HG02588 (cell line): ENCODE results near the gene SNRPA.
"Not testable (repeated sequence)": the region's sequence is repeated elsewhere in the genome, so short reads cannot be mapped to it uniquely, and the experiment has no call there.

Experiments
- ATAC-seq: cut with Tn5 transposase; IDR thresholded peaks from one replicate; pipeline ENCODE4 v1.9.1; 2021; ENCODE audit warnings: mild to moderate bottlenecking, moderate library complexity; ENCODE audit not compliant: unreplicated experiment

SNRPA gene

DNA sequence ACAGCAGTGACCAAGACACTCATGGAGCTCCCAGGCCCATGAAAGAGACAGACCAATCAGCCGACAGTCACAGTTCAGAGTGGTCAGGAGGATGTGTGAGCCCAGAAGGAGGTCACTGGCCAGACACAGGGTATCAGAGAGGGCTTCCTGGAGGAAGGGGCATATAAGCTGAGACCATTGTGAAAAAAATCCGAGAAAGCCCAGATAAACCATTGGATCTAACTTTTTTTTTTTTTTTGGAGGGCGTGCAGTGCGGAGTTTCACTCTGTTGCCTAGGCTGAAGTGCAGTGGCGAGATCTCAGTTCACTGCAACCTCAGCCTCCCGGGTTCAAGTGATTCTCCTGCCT, 29.9 kb upstream of the SNRPA start:
- no peak for ATAC-seq

DNA sequence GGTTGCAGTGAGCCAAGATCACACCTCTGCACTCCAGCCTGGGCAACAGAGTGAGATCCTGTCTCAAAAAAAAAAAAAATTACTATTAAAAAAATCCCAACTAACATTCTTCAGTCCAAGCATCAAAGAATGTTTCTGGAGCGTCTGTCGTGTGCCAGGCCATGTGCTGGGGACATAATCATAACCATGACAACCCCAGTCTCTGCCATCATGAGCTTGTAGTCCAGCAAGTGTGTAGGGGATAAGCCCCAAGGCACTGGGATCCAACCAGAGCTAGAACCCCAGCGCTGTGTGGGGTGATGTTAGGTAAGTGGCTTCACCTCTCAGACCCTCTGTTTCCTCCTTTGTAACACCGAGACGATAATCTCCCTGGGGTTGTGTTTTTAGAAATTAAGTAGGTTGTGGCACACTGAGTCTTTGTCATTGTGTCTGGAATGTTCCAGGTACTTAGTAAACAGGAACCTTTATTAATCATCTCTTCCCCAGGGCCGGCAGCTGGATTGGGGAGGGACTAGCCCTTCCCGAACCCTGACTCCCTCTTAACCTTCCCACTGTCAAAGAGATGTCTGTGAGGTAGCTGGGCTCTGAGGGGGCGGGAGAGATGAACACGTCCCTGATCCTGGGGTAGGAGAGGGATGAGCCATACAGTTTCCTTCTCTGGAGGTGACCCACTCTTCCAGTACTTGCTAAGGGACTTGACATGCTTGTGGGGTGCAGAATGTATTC, 28.9 kb upstream of the SNRPA start:
- ATAC-seq, result no peak

DNA sequence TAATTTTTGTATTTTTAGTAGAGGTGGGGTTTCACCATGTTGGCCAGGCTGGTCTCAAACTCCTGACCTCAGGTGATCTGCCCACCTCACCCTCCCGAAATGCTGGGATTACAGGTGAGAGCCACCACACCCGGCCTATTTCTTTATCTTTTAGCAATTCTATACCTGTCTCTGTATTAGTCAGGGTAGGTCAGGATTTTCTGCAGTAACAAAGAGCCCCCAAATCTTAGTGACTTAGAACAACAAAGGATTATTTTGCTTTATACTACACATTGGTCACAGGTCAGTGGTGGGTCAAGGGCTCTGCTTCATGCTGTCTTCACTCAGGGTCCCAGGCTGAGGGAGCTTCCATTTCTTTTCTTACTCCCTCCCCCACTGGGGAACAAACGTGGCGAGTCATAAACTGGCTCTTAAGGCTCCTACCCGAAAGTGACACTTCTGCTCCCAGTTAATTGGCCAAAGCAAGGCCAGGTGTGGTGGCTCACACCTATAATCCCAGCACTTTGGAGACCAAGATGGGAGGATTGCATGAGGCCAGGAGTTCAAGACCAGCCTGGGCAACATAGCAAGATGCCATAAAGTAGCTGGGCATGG, 27.2 kb upstream of the SNRPA start:
- no peak for ATAC-seq

DNA sequence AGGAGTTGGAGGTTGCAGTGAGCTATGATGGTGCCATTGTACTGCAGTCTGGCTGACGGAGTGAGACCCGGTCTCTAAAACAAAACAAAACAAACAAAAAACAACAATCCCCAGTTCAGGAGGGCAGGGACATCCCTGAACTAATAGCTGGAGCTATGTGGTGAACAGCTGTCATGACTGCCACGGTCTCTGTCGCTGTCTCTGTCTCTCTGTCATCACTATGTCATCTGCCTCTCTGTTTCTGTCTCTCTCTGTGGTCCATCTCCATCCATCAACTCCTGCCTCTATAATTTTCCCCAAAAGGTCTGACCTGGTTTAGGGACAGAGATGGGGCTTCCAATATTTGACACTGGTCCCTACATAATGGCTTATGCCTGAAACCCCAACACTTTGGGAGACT, 26.7 kb upstream of the SNRPA start:
- no peak for ATAC-seq

DNA sequence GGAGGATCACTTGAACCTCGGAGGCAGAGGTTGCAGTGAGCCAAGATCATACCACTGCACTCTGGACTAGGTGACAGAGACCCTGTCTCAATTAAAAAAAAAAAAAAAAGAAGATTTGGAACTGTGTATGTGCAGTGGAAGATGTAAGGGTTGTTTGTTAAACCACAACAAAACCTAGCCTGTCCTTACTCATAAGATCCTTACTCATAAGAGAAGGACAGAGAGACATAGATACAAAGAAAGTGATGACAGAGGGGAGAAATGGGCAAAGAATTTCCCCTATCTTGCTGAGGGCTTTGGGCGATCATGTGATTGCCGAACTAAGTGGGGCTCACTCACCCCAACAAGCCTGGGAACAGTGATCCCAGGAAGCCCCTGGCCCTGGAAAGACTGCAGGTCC, 26.1 kb upstream of the SNRPA start:
- no peak for ATAC-seq

DNA sequence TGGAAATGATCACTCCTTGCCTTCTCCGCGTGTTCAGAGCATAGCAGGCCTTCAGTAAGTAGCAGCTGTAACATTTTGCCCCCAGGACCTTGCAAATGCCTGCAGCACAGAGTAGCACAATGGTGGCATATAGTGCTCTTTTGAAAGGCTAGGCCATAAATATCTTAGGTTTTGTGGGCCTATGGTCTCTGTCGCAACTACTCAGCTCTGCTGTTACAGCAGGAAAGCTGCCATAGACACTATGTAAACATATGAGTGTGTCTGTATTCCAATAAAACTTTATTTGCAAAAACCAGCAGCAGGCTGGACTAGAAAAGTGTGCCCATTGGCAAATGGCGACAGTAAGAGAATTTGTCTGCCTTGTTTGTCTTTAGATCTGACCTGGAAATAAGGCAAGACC, 24.7 kb upstream of the SNRPA start:
- ATAC-seq, result no peak

DNA sequence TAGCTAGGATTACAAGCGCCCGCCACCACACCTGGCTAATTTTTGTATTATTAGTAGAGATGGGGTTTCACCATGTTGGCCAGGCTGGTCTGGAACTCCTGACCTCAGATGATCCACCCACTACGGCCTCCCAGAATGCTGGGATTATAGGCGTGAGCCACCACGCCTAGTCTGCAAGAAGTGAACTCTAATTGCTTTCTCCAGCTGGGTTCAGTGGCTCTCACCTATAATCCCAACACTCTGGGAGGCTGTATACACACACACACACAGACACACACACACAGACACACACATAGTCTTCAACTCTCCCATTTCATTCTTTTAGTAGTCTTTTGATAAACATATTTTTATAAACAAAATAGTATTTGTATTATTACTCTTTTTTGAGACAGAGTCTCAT, 20.9 kb upstream of the SNRPA start:
- not testable (repeated sequence) for ATAC-seq

DNA sequence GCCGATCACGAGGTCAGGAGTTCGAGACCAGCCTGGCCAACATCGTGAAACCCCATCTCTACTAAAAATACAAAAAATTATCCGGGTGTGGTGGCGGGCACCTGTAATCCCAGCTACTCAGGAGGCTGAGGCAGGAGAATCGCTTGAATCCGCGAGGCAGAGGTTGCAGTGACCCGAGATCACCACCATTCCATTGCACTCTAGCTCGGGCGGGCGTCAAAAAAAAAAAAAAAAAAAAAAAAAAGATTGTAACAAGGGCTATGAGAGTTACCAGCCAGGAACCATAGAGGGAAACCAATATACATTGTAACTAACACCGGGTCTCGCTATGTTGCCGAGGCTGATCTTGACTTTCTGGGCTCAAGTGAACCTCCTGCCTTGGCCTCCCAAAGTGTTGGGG, 18.7 kb upstream of the SNRPA start:
- ATAC-seq, result not testable (repeated sequence)

DNA sequence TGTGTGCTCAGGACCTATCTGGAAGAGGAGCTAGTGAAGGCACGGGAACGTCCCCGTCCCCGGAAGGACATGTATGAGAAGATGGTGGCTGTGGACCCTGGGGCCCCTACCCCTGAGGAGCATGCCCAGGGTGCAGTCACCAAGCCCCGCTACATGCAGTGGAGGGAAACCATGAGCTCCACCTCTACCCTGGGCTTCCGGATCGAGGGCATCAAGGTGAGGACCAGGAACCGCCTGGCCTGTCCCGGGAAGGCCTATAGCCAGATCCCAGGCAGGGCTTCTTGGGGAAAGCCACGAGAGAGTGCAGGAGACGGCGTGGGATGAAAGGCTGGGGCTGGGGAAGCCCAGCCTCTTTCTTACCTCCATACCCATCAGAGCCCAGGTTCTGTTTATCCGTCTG, 17.9 kb upstream of the SNRPA start:
- ATAC-seq, result no peak

DNA sequence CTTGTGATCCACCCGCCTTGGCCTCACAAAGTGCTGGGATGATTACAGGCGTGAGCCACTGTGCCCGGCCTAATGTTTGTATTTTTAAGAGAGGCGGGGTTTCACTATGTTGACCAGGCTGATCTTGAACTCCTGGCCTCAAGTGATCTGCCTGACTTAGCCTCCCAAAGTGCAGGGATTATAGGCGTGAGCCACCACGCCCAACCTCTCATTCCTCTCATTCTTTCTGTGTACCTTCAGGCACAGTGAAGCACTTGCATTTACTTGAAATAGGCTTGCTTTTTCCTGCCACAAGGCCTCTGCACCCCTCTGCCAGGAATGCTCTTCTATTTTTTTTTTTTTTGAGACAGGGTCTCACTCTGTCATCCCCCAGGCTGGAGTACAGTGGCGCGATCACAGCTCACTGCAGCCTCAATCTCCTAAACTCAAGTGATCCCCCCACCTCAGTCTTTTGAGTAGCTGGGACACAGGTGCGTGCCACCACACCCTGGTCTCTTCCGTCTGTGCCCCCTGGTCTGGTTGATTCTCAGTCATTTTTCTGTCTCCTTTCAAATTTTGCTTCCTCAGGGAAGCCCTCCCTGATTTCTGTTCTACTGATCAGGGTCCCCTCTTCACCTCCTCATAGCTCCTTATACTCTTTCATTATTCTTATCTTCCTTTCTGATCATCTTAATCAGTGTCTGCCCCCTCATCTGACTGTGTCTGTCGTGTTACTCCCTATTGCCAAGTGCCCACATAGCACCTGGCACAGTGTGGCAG, 15.8 kb upstream of the SNRPA start:
- no peak for ATAC-seq

DNA sequence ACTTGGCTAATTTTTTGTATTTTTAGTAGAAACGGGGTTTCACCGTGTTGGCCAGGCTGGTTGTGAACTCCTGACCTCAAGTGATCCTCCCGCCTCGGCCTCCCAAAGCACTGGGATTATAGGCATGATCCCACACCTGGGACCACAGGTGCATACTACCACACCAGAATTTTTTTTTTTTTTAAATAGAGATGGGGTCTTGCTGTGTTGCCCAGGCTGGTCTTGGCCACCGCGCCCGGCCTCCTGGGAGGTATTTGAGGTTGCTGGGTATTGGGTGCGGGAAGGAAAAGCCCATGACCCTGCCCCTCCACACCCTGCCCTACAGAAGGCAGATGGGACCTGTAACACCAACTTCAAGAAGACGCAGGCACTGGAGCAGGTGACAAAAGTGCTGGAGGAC, 14.3 kb upstream of the SNRPA start:
- no peak for ATAC-seq

DNA sequence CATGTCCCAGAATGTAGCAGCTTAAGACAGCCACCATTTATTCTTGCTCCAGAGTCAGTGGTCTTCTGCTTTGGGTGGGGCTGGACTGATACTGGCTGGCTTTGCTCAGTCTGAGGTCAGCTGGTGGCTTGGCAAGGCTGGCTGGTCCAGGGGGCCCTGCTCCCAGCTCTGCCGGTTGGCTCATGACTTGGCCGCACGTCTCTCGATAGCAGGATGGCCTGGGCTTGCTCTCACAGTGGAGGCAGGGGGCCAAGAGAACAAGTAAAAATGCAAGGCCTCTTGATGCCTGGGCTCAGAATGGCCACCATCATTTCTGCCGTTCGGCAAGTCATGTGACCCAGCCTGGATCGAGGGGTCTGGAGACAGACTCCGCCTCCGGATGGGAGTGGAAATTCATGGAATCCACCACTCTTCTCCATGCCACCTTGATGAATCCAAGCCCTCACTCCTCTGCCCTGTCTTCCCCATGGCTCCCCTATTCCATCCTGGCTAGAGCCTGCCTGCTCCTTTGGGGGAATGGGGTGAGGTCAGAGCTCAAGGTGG, 13.8 kb upstream of the SNRPA start:
- ATAC-seq, result no peak

DNA sequence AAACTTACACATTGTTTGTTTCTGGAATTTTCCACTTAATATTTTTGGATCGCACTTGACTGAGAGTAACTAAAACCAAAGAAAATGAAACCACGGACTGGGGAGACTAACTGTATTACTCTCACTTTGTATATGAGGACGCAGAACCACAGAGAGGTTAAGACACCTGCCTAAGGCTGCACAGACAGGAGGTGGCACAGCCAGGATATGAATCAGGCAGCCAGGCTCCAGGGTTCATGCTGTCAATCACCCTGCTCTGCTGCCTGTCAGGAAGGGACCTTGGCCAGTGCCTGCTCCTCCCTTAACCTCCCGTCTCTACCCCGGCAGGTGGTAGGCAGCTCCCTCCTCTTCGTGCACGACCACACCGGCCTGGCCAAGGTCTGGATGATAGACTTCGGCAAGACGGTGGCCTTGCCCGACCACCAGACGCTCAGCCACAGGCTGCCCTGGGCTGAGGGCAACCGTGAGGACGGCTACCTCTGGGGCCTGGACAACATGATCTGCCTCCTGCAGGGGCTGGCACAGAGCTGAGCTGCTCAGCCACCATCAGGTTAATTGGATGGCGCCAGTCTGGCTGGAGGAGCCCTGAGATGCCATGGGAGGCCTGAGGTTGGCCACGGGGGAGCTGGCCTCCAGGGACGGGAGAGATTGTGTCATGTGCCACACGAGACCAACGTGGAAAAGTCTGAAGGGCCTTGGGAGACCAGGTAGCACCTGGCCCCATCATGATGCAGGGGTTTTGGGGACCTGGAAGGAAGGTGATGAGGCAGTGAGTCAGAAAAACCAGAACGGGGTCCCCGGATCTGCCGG, 11.8 kb upstream of the SNRPA start:
- ATAC-seq, result no peak

DNA sequence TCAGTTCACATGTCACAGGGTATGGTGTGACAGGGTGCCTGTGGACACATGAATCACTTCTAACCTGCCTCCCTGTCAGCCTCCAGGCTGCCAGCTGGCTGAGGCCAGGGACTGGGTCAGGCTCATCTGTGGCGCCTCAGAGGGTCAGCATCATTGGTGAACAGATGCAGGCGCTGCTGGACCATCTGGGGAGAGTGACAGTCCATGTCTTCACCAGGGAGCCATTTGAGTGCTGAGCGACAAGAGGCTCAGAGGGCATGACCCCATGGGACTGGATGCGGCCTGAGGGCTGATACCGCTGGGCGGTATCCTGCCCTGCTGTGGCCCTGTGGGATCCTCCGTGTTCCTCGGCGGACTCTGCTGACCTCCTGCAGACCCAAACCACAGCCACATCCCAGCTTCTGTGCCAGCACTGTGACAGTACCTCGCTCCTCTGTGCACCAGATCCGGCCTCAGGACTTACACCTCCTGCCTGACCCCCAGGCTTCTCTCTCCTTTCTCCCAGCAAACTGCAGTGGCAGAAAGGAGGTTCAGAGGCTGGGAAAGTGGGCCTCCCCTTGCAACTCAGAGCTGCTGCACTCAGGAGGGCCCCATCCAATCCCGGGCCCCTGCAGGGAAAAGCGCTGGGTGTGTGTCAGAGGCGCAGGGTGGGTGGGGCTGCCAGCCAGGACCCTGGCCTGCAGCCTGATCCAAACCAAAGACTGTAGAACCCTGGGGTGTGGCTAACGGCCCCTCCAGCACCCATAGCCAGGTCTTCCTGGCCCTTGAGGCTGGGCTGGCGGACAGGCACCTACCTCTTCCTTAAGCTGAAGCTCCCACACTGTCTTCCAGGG, 10.9 kb upstream of the SNRPA start:
- no peak for ATAC-seq

DNA sequence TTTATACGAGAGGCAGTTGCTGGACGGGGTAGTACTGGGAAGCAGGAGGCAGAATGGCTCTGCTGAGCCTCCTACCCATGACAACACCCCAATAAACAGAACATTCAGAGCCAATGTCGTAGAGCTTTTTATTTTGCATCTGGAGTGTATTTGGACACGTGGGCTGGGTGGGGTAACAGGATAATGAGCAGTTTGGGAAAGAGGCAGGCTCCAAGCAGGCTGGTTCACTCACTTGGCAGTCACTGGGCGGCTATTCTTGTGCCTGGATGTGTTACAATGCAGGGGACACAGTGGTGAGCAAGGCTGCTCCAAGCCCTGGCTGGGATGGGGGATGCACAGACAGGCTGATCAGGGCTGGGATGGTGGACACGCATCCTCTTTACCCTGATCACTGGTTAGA, 10.3 kb upstream of the SNRPA start:
- ATAC-seq, result no peak

DNA sequence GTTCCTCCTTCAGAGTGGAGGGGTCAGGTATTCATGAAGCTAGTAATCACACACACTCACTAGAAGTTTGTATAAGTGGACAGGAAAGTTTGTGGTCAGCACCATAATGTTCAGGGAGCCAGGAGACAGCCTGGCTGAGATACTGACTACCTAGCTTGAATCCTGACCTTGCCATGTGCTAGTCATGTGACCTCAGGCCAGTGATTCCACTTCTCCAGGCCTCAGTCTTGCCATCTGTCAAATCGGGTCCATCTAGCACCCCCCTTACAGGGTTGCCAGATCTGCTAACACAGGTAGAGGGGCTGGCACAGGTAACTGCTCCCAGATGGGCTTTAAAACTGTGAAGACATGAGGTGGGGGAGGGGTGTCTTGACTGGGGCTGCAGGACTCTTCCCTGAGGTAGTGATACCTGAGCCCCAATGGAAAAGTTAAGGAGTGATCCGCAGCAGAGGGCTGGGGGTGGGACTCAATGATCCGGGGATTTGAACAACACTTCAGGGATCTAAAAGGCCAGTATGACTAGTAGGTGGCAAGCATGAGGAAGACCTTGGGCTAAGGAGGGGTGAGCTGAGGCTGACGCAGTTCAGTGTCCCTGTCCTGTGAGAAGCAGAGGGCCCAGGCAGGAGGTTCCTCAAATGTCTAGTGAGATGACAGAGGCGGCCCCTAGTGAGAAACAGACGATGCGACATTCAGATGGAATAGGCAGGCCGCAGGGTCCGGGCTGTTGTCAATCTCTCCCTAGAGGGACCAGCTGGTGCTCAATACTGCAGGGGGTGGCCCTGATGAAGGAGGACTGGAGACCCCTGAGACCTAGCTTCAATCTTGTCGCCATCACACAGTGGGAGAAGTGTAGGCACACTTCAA, 9.2 kb upstream of the SNRPA start:
- ATAC-seq, result no peak

DNA sequence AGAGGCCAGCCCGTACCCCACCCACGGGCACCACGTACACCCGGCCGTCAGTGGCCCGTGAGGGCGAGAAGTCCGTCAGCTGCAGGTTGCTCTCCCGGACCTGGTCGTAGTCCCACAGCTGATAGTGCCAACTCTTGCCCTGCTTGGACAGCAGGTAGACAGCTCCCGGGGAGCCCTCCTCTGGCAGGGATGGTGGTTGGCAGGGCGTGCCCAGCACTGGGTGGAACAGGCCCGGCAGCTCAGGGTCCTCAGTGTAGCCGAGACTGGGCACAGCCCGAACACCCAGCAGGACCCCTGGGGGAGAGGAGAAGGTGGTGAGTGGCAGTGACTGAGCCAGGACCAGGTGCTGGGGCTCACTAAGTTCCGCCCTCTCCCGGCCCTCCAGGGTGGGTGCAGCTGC, 8.5 kb upstream of the SNRPA start:
- ATAC-seq, result no peak

DNA sequence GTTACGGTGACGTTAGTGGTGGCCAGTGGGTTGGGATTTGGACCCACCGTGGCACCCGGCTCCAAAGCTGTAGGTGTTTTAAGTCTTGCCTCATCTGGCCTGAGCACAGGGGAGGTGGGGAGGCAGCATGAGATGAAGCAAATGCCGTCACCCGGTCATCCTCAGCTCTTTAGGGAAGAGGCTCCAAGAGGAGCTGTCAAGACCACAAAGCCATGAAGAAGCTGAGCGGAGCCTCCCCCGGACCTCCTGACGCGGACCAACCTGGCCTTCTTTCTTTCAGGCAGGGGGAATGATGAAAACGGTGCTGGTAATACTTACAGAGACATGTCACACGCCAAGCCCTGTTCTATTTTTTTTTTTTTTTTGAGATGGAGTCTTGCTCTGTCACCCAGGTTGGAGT, 8.1 kb upstream of the SNRPA start:
- ATAC-seq, result no peak

DNA sequence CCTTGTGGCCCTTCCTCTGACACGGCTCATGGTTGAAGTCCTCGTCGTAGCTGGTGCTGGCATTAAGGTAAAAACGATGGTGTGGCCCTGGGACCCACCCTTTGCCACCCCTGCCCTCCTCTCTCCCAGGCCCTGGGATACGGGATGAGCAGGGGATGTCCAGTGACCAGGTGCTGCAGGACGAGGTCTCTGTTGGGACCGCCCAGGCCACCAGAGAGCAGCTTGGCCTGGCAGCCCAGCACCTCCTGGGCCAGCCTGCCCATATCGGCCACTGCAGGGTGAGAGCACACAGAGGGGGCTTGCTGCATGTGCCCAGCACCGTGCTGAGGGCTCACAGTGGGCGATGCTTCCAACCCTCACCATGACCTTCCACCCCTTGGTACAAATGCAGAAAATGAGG, 7.1 kb upstream of the SNRPA start:
- no peak for ATAC-seq
